HG02763 (cell line): Measurements from ENCODE around the gene KRTAP6-2.

Experiments
- ATAC-seq: cut with Tn5 transposase; IDR thresholded peaks from one replicate; pipeline ENCODE4 v1.9.1; 2021; ENCODE audit warnings: mild to moderate bottlenecking, moderate library complexity; ENCODE audit not compliant: unreplicated experiment

The KRTAP6-2 gene

GRCh38 chr21:30598802-30599201 lies at the start of gene KRTAP6-2:
TSS of gene KRTAP6-2 (minus strand) at chr21:30598902. CDS start at chr21:30598874, 28 bp downstream.
- ATAC-seq, result no peak

GRCh38 chr21:30646904-30647414 lies 48.3 kb upstream of the KRTAP6-2 start:
- no peak for ATAC-seq

DNA sequence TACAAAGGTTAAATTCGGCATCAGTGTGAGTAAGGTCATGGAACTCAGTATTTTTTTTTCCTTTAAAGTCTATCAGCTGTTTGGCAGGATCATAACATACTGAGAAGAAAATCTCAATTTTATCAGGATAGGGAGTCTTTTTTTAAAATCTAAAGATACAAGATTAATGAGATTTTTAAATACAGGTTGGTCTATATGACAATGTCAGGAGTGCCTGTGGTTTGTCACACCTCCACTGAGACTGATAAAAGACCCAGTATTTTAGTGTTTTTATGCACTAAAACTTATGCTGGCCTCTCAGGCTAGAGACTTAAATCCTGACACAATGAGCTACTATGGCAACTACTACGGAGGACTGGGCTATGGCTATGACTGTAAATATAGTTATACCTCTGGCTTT lies 43.9 kb upstream of the KRTAP6-2 start, which contains the start of gene KRTAP20-3:
KRTAP20-3 (plus strand) TSS at position 301 of the 400 bp plus-strand sequence.
- no peak for ATAC-seq

DNA sequence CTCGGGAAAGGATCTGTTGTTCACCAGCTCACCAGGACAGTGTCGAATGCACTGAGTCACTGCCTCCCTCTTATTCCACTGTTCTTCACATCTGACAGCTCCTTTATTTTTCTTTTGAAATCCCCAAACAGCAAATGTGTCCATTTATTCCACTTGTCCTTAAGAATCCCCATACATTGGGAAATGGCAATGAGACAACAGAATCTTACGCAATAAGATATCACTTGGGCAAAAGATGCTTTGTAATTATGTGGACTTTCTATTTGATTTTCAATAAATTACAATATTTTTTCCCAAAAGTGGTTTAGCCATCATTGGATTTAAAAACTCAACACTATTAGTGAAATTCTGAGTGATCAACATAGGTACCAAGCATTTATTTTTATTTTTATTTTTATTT lies 40.0 kb upstream of the KRTAP6-2 start:
- no peak for ATAC-seq

- ATAC-seq, result no peak
These were observed 36.2 kb upstream of the KRTAP6-2 start, which contains the start of gene KRTAP20-2 for GRCh38 chr21:30634906-30635305. TSS of gene KRTAP20-2 (plus strand) at chr21:30635206. CDS start at chr21:30635264, 58 bp downstream.

GRCh38 chr21:30629200-30629599 lies 30.5 kb upstream of the KRTAP6-2 start:
- no peak for ATAC-seq

DNA sequence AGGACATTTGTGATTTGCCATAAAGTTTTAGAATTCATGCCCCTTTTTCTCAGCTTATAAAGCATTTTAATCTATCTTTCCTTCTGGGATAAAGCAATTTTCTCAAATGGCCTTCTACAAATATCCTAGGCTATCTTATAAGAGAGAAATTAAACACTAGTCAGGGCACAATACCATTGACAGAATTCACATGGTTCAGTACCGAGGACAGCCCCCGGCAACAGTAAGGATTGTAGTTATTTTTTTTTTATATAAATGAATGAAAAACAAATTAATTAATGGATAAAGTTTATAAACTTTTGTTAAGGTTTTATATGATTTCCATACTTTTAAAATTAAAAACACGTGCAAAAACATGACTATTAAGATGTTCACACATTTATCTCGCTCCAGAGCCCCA lies 29.4 kb upstream of the KRTAP6-2 start:
- no peak for ATAC-seq

GRCh38 chr21:30625449-30626165 lies 26.9 kb upstream of the KRTAP6-2 start:
- ATAC-seq, result no peak

- no peak for ATAC-seq
These were observed 24.7 kb upstream of the KRTAP6-2 start for GRCh38 chr21:30623362-30623761.

- no peak for ATAC-seq
These were observed 21.8 kb upstream of the KRTAP6-2 start, which contains the start of gene KRTAP20-4 for GRCh38 chr21:30620522-30620921. TSS of gene KRTAP20-4 (plus strand) at chr21:30620627.

- no peak for ATAC-seq
These were observed 21.4 kb upstream of the KRTAP6-2 start for GRCh38 chr21:30620080-30620479.

DNA sequence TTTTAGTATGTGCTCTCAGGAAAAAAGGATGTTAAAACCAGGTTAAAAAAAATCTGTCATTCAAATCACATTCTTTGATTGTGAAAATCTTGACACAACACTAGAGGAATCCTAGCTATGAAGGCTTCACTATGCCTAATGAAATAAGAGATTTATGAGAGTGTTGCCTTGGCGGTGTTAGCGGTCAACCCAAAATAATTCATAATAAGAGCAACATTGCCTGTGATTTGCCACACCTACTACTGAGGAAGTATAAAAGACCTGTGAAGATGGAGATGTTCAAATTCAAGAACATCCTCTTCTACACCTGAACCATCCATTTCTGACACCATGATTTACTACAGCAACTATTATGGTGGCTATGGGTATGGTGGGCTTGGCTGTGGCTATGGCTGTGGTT lies 17.4 kb upstream of the KRTAP6-2 start, which contains the start of gene KRTAP20-1:
KRTAP20-1 (plus strand) TSS at position 301 of the 400 bp plus-strand sequence; CDS start at position 331, 30 bp downstream.
- ATAC-seq, result no peak

GRCh38 chr21:30615199-30615598 lies 16.5 kb upstream of the KRTAP6-2 start:
- ATAC-seq, result no peak

GRCh38 chr21:30613836-30614235 lies 15.1 kb upstream of the KRTAP6-2 start, which contains the start of gene KRTAP6-1:
TSS of gene KRTAP6-1 (minus strand) at chr21:30613930. CDS start at chr21:30613904, 26 bp downstream.
- no peak for ATAC-seq

DNA sequence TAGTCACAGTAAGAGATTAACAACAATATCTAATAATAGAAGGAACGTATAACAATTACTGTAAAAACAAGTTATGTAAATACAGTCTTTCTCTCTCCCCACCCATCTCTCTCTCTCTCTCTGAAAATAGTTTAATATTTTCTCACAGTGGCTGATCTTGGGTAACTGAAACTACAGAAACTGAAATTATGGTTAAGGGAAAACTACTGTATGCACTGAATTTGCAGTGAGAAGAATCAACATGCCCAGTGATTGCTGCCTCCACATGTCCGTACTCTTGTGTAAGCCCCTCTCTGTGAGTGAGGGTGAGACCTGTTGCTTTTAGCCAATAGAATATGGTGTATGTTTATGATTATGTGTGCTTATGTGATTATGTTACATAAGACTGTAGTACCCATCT lies 13.4 kb upstream of the KRTAP6-2 start:
- no peak for ATAC-seq

- ATAC-seq, result no peak
These were observed 7.3 kb upstream of the KRTAP6-2 start for GRCh38 chr21:30605968-30606367.

DNA sequence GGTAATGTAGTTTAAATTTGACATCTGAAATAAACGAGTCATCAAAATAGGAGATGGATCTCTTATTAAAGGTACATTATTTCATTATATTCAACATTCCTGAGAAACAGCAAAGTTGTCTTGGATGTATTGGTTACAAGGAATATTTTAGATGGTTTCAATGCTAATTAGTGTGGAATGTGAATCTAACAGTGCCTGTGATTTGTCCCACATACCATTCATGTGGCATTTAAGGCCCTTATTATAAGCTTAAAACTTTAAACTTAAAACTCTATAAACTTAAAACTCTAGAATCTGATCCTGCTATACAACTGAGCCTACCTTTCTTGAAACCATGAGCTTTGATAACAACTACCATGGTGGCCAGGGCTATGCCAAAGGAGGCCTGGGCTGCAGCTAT lies 2.1 kb upstream of the KRTAP6-2 start, which contains the start of gene KRTAP22-1:
KRTAP22-1 (plus strand) TSS at position 301 of the 400 bp plus-strand sequence.
- no peak for ATAC-seq

- no peak for ATAC-seq
These were observed 6.6 kb downstream of the KRTAP6-2 start, which contains the start of gene KRTAP6-3 for GRCh38 chr21:30592140-30592539. TSS of gene KRTAP6-3 (plus strand) at chr21:30592440. CDS start at chr21:30592446, 6 bp downstream.

DNA sequence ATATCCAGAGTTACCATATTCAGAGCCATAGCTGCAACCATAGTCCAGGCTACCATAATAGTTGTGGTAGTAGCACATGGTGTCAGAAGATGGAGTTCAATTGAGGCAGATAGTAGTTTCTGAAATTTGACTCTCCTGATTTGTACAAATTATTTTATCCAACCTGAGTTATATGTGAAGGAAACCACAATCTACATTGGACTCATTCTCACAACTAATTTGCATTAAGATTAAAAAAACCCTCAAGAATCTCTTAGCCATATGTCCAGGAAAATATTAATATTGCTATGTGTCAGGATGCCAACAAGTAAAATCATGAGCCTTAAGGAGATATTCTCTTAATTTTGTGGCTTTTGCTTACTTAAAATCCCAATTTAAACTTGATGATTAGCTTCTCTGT lies 8.4 kb downstream of the KRTAP6-2 start, which contains the start of gene KRTAP22-2:
KRTAP22-2 (minus strand) TSS at position 101 of the 400 bp plus-strand sequence.
- ATAC-seq, result no peak

DNA sequence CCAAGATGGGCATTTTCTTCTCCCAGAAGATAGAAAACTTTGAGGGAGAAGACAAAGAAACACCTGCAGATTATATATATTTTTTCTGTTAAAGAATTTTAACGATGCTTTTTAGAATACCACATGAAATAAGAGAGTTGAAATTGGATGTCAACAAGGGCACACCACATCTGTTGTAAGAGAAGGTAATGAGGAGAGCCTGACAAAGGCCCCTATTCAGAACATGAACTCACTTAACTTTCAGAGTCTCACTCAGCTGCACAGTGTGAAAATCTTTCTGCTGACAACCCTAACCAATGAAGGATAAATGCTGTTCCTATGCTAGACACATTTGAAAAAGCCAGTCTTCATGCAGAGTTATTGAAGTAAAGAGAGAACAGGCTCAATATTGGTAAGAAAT lies 15.8 kb downstream of the KRTAP6-2 start:
- no peak for ATAC-seq

DNA sequence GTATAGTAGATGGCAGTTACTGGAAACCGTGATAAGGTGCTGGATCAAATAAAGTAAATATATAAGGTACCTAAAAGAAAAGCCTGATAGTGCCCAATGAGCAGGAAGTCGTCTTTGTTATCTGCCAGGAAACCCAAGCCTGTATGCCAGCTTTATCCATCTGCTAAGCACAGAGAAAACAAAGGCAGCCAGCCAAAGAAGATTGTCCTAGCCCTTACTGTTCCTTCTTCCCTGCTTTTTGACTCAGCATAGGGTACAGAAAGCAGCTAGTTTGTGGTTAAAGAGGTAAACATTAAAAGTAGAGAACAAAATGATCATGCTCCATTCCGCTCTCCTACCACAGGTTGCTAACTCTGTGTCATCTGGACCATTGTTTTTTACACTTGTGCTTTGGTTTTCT lies 18.6 kb downstream of the KRTAP6-2 start:
- ATAC-seq, result no peak

DNA sequence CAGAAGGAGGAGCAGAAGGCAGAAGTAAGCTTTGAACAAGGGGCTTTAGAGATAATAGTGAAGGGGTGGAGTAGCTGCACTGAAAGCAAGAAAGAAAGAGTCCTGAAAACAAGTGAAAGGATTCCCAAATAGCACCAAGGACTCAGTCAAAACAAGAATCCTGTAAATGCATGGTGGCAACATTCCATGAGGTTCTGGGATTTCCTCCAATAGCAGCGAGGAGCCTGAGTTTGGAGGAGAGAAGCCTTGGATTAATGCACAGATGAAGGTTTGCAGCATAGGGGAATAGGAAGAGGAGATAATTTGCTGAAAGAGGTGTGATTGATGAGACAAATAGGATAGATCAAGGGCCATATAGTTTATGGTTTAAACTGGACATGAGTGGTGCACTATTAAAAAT lies 19.4 kb downstream of the KRTAP6-2 start:
- no peak for ATAC-seq
